Bronchial epithelial cell (primary cell): ENCODE data around the gene UGT3A2. TPM values are rescaled to one million over a fixed set of nuclear protein-coding genes. Genes with fewer than 3 reads are reported as not detected.

Experiments
- DNase-seq: peaks from one replicate; pipeline ENCODE4 v3.0.0-alpha.2; 2010; ENCODE audit warnings: low read depth
- FAIRE-seq: peaks from 2 replicates; lab custom pipeline; 2011; peaks lifted over from hg19 to GRCh38; lab: Jason Lieb, UNC
- H3K27me3 ChIP-seq: 2 replicates; pipeline ENCODE4 v1.5.1; 2011; ENCODE audit warnings: low read length; ENCODE audit not compliant: control insufficient read depth, insufficient read depth
- H3K36me3 ChIP-seq: 2 replicates; pipeline ENCODE4 v1.5.1; 2011; ENCODE audit warnings: low read length; ENCODE audit not compliant: control insufficient read depth, insufficient read depth
- H3K4me3 ChIP-seq: 2 replicates; pipeline ENCODE4 v1.5.1; 2011; ENCODE audit warnings: mild to moderate bottlenecking, low read depth, low read length, control low read depth
- total RNA-seq: library from RNA; depleted of rRNA; stranded (reverse); fragments of >200 nt; gene quantifications from 2 replicates; pipeline ENCODE4 v1.2.1, GENCODE V29; 2014
- TF ChIP-seq, protein P1 (sequence below): IDR thresholded peaks from 2 replicates; pipeline ENCODE4 v1.5.1; 2011; ENCODE audit warnings: mild to moderate bottlenecking, moderate library complexity, low read length, control low read depth, inconsistent platforms; ENCODE audit not compliant: insufficient read depth, severe bottlenecking

The UGT3A2 gene
- total RNA-seq, 1 donor from 2014 or later, result not detected

GRCh38 chr5:35987776-35988175 is 78.9 kb downstream of the UGT3A2 start:
- TF ChIP-seq, protein P1, sequence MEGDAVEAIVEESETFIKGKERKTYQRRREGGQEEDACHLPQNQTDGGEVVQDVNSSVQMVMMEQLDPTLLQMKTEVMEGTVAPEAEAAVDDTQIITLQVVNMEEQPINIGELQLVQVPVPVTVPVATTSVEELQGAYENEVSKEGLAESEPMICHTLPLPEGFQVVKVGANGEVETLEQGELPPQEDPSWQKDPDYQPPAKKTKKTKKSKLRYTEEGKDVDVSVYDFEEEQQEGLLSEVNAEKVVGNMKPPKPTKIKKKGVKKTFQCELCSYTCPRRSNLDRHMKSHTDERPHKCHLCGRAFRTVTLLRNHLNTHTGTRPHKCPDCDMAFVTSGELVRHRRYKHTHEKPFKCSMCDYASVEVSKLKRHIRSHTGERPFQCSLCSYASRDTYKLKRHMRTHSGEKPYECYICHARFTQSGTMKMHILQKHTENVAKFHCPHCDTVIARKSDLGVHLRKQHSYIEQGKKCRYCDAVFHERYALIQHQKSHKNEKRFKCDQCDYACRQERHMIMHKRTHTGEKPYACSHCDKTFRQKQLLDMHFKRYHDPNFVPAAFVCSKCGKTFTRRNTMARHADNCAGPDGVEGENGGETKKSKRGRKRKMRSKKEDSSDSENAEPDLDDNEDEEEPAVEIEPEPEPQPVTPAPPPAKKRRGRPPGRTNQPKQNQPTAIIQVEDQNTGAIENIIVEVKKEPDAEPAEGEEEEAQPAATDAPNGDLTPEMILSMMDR, result no peak
- FAIRE-seq (no peak), DNase-seq (no peak)
- Histone ChIP-seq H3K4me3 (no peak overlapping the region), H3K36me3 (no peaks in the 10 kb centered on the region), H3K27me3 (no peaks in the 10 kb centered on the region)

Other genes starting within 250 kb of the UGT3A2 start
- 0.26 TPM in 1 of 2 replicates, not detected in the other for gene IL7R, start 210.0 kb downstream of the UGT3A2 start, total RNA-seq
- not detected in 2 replicates for gene CAPSL, start 128.3 kb downstream of the UGT3A2 start, total RNA-seq
- gene UGT3A1, start 75.5 kb downstream of the UGT3A2 start, total RNA-seq, result not detected in 2 replicates
- 5.3 and 8.4 TPM in 2 replicates for gene LMBRD2, start 85.0 kb upstream of the UGT3A2 start, total RNA-seq
- 8.8 and 9.5 TPM in 2 replicates for gene SKP2, start 85.2 kb upstream of the UGT3A2 start, total RNA-seq
- 27.6 and 33.9 TPM in 2 replicates for gene NADK2, start 175.0 kb upstream of the UGT3A2 start, total RNA-seq
- gene RANBP3L, start 235.0 kb upstream of the UGT3A2 start, total RNA-seq, result not detected in 2 replicates